SK-N-SH treated with all-trans-retinoic acid at 6 μM for 48 hours (cell line): Measurements from ENCODE around the gene POU2F1.

Source experiments
- ATAC-seq: fragments of 200-7000 bp; cut with Tn5 transposase; 3 replicates; pipeline ENCODE4 v1.9.1; 2020; ENCODE audit warnings: mild to moderate bottlenecking, moderate library complexity
- BACH2 ChIP-seq: fragments of 250-450 bp; sonication (Bioruptor Pico); IDR thresholded peaks from 2 replicates; pipeline ENCODE4 v1.9.0; 2021; ENCODE audit warnings: mild to moderate bottlenecking, borderline replicate concordance
- CREB5 ChIP-seq: fragments of 250-450 bp; sonication (Bioruptor Pico); IDR thresholded peaks from 2 replicates; pipeline ENCODE4 v1.5.1; 2020; ENCODE audit warnings: low read depth, mild to moderate bottlenecking, moderate library complexity
- CSDC2 ChIP-seq: fragments of 250-450 bp; sonication (Bioruptor Pico); IDR thresholded peaks from 2 replicates; pipeline ENCODE4 v1.5.0; 2020; ENCODE audit warnings: mild to moderate bottlenecking, moderate library complexity
- CSRNP3 ChIP-seq: fragments of 250-450 bp; sonication (Bioruptor Pico); IDR thresholded peaks from 2 replicates; pipeline ENCODE4 v1.5.1; 2021; ENCODE audit warnings: mild to moderate bottlenecking, moderate library complexity
- ESRRG ChIP-seq: fragments of 250-450 bp; sonication (Bioruptor Pico); IDR thresholded peaks from 2 replicates; pipeline ENCODE4 v1.6.1; 2021; ENCODE audit warnings: mild to moderate bottlenecking
- GLIS3 ChIP-seq: fragments of 250-450 bp; sonication (Bioruptor Pico); IDR thresholded peaks from 2 replicates; pipeline ENCODE4 v1.5.0; 2020; ENCODE audit warnings: mild to moderate bottlenecking, moderate library complexity
- ISL1 ChIP-seq: fragments of 250-450 bp; sonication (Bioruptor Pico); IDR thresholded peaks from 2 replicates; pipeline ENCODE4 v2.1.2; 2022; ENCODE audit warnings: mild to moderate bottlenecking, moderate library complexity
- PATZ1 ChIP-seq: fragments of 250-450 bp; sonication (Bioruptor Pico); IDR thresholded peaks from 2 replicates; pipeline ENCODE4 v1.8.0; 2020; ENCODE audit warnings: mild to moderate bottlenecking, moderate library complexity, borderline replicate concordance
- POU6F1 ChIP-seq: fragments of 250-450 bp; sonication (Bioruptor Pico); IDR thresholded peaks from 2 replicates; pipeline ENCODE4 v1.8.0; 2021; ENCODE audit warnings: low read depth, mild to moderate bottlenecking, moderate library complexity, borderline replicate concordance
- PPARA ChIP-seq: fragments of 250-450 bp; sonication (Bioruptor Pico); IDR thresholded peaks from 2 replicates; pipeline ENCODE4 v1.5.0; 2020; ENCODE audit warnings: mild to moderate bottlenecking, borderline replicate concordance
- SNAI2 ChIP-seq: fragments of 250-450 bp; sonication (Bioruptor Pico); IDR thresholded peaks from 2 replicates; pipeline ENCODE4 v1.5.0; 2020; ENCODE audit warnings: mild to moderate bottlenecking, moderate library complexity
- TCF4 ChIP-seq: fragments of 250-450 bp; sonication (Bioruptor Pico); IDR thresholded peaks from 2 replicates; pipeline ENCODE4 v1.8.0; 2021; ENCODE audit warnings: mild to moderate bottlenecking, moderate library complexity, borderline replicate concordance
- TOX ChIP-seq: fragments of 250-450 bp; sonication (Bioruptor Pico); IDR thresholded peaks from 2 replicates; pipeline ENCODE4 v1.8.0; 2021; ENCODE audit warnings: mild to moderate bottlenecking, moderate library complexity, borderline replicate concordance
- TSHZ2 ChIP-seq: fragments of 250-450 bp; sonication (Bioruptor Pico); IDR thresholded peaks from 2 replicates; pipeline ENCODE4 v1.5.0; 2020; ENCODE audit warnings: mild to moderate bottlenecking, moderate library complexity
- ZC3H10 ChIP-seq: fragments of 250-450 bp; sonication (Bioruptor Pico); IDR thresholded peaks from 2 replicates; pipeline ENCODE4 v1.5.1; 2021; ENCODE audit warnings: mild to moderate bottlenecking, moderate library complexity
- ZFP3 ChIP-seq: fragments of 250-450 bp; sonication (Bioruptor Pico); IDR thresholded peaks from 2 replicates; pipeline ENCODE4 v1.5.0; 2020; ENCODE audit warnings: mild to moderate bottlenecking, moderate library complexity
- ZFP30 ChIP-seq: fragments of 450-650 bp; formaldehyde crosslinking; IDR thresholded peaks from 2 replicates; pipeline ENCODE4 v1.5.0; 2022; ENCODE audit warnings: mild to moderate bottlenecking, moderate library complexity
- ZNF565 ChIP-seq: fragments of 450-650 bp; formaldehyde crosslinking; conservative IDR thresholded peaks from 2 replicates; pipeline ENCODE4 v1.5.0; 2020; ENCODE audit warnings: low read depth, mild to moderate bottlenecking, moderate library complexity
- ZNF70 ChIP-seq: fragments of 450-650 bp; formaldehyde crosslinking; IDR thresholded peaks from 2 replicates; pipeline ENCODE4 v1.5.0; 2020; ENCODE audit warnings: mild to moderate bottlenecking, moderate library complexity
- ZNF8 ChIP-seq: fragments of 450-650 bp; formaldehyde crosslinking; IDR thresholded peaks from 2 replicates; pipeline ENCODE4 v1.5.0; 2020; ENCODE audit warnings: mild to moderate bottlenecking, moderate library complexity

POU2F1 gene

GRCh38 chr1:167430134-167430848, 209.6 kb downstream of the POU2F1 start:
- no peak; the same call in 2 of the 3 replicates for ATAC-seq

GRCh38 chr1:167430849-167431242, 210.2 kb downstream of the POU2F1 start:
- no peak; the same call in 2 of the 3 replicates for ATAC-seq
- TF ChIP-seq SNAI2 (CRISPR knock-in tag) (no peak), POU6F1 (CRISPR knock-in tag) (no peak), TSHZ2 (CRISPR knock-in tag) (no peak), CSDC2 (CRISPR knock-in tag) (no peak), BACH2 (CRISPR knock-in tag) (no peak), GLIS3 (CRISPR knock-in tag) (no peak), ZNF565 (CRISPR knock-in tag) (no peak), TCF4 (CRISPR knock-in tag) (no peak), CSRNP3 (no peak)

More at GRCh38 chr1:167430134-167430848, 209.6 kb downstream of the POU2F1 start:
- no peak for TF ChIP-seq GLIS3 (CRISPR knock-in tag)
- TF ChIP-seq ZC3H10 (CRISPR knock-in tag), result no peak
- TF ChIP-seq CSDC2 (CRISPR knock-in tag), result no peak
- no peak for TF ChIP-seq ZNF565 (CRISPR knock-in tag)
- TF ChIP-seq ZFP30 (CRISPR knock-in tag), result no peak
- no peak for TF ChIP-seq ZNF8 (CRISPR knock-in tag)
- no peak for TF ChIP-seq BACH2 (CRISPR knock-in tag)
- no peak for TF ChIP-seq TCF4 (CRISPR knock-in tag)
- TF ChIP-seq PPARA (CRISPR knock-in tag), result no peak
- TF ChIP-seq TOX (CRISPR knock-in tag), result no peak
- no peak for TF ChIP-seq CREB5 (CRISPR knock-in tag)
- no peak for TF ChIP-seq ISL1
- TF ChIP-seq CSRNP3, result no peak
- TF ChIP-seq ESRRG (CRISPR knock-in tag), result no peak
- TF ChIP-seq ZFP3 (CRISPR knock-in tag), result no peak
- TF ChIP-seq SNAI2 (CRISPR knock-in tag), result no peak
- TF ChIP-seq ZNF70 (CRISPR knock-in tag), result no peak
- no peak for TF ChIP-seq PATZ1 (CRISPR knock-in tag)
- no peak for TF ChIP-seq POU6F1 (CRISPR knock-in tag)
